ENCODE data around the gene ZNF280B.

DNA sequence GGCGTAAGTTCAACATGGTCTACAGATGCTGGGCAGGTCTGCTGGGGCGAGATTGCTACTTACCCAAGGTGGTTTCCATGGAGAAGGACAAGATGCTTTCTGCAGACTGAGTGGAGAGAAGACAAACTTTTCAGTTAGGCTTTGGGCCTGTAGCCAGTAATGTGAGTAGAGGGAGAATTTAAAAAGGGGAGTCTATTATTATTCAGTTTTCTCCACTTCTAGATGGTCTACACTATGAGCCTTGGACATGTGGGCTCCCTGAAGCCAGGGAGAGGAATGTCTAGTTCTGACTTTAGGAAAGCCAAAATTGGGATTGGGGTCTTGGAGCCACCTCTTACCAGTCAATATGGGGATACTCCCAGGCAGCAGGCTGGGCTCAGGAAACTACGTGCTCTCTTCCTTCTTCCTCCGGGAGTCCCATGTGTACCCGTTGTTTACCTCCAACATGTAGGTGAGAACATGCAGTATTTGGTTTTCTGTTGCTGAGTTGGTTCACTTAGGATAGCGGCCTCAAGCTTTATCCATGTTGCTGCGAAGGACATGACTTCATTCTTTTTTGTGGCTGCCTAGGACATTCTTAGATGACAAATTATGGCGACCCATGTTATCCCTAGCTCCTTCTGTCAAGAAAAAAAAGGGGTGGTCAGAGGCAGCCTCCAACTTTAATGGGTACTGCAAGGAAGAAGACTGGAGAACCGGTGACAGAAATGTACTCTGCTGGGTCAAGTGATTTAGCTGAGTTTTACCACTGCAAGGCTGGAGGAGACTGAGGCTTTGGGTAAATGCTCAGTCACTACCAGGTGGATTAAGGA lies 26.3 kb upstream of the ZNF280B start:
- TF ChIP-seq, protein P1, sequence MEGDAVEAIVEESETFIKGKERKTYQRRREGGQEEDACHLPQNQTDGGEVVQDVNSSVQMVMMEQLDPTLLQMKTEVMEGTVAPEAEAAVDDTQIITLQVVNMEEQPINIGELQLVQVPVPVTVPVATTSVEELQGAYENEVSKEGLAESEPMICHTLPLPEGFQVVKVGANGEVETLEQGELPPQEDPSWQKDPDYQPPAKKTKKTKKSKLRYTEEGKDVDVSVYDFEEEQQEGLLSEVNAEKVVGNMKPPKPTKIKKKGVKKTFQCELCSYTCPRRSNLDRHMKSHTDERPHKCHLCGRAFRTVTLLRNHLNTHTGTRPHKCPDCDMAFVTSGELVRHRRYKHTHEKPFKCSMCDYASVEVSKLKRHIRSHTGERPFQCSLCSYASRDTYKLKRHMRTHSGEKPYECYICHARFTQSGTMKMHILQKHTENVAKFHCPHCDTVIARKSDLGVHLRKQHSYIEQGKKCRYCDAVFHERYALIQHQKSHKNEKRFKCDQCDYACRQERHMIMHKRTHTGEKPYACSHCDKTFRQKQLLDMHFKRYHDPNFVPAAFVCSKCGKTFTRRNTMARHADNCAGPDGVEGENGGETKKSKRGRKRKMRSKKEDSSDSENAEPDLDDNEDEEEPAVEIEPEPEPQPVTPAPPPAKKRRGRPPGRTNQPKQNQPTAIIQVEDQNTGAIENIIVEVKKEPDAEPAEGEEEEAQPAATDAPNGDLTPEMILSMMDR (IDR thresholded peaks at IDR 0.05): no peak
- TF ChIP-seq ZFX (IDR thresholded peaks at IDR 0.05; ENCODE audit: borderline replicate concordance): no peak

Data from 22Rv1 (cell line).